ENCODE measurements around the gene IDH2. TPM values are rescaled to one million over a fixed set of nuclear protein-coding genes. Genes with fewer than 3 reads are reported as not detected.
"Not testable (repeated sequence)": the region's sequence is repeated elsewhere in the genome, so short reads cannot be mapped to it uniquely, and the experiment has no call there.

Gene IDH2
- polyA plus RNA-seq, 1 donor from 2014 or later = 84.7 TPM

GRCh38 chr15:90149609-90150340, 47.5 kb upstream of the IDH2 start:
- Histone ChIP-seq H3K4me2 (ENCODE audit: low read length) (no peak overlapping the region), H3K36me3 (ENCODE audit: insufficient read depth, low read length) (no peaks in the 10 kb centered on the region), H3K9me2 (ENCODE audit: insufficient read depth, low read length) (no peaks in the 10 kb centered on the region), H3K79me2 (replicated peaks; ENCODE audit: insufficient read depth, low read length) (no peaks in the 10 kb centered on the region), H3F3A (ENCODE audit: insufficient read depth, low read length, poor library complexity, severe bottlenecking) (no peaks in the 10 kb centered on the region), H3K4me3 (ENCODE audit: low read length) (no peak overlapping the region), H2AFZ (ENCODE audit: low read depth, low read length) (no peak overlapping the region), H3K9me3 (ENCODE audit: low read length) (no peaks in the 10 kb centered on the region), H3K9ac (ENCODE audit: low read length) (no peak overlapping the region), H3K27me3 (ENCODE audit: insufficient read depth, low read depth, low read length) (no peaks in the 10 kb centered on the region), H4K20me1 (ENCODE audit: insufficient read depth) (no peaks in the 10 kb centered on the region), H3K27ac (ENCODE audit: low read length) (no peak overlapping the region)
- TF ChIP-seq POLR2AphosphoS5 (IDR thresholded peaks at IDR 0.05) (no peak), EZH2 (IDR thresholded peaks at IDR 0.05; ENCODE audit: borderline replicate concordance, insufficient read depth, low read length, poor library complexity, severe bottlenecking) (no peak), SMC3 (conservative IDR thresholded peaks at IDR 0.05; ENCODE audit: poor library complexity) (no peak), MXI1 (conservative IDR thresholded peaks at IDR 0.05; ENCODE audit: poor library complexity, severe bottlenecking) (no peak), TAF1 (IDR thresholded peaks at IDR 0.05; ENCODE audit: low read depth) (no peak), CTCF (IDR thresholded peaks at IDR 0.05; ENCODE audit: poor library complexity, severe bottlenecking) (no peak), RAD21 (conservative IDR thresholded peaks at IDR 0.05) (no peak), REST (IDR thresholded peaks at IDR 0.05; ENCODE audit: borderline replicate concordance) (no peak), EP300 (conservative IDR thresholded peaks at IDR 0.05; ENCODE audit: poor library complexity, severe bottlenecking) (no peak)

- H3K36me3 ChIP-seq (ENCODE audit: insufficient read depth, low read length); H3K27ac ChIP-seq (ENCODE audit: low read length); H3K9ac ChIP-seq (ENCODE audit: low read length); H3F3A ChIP-seq (ENCODE audit: insufficient read depth, low read length, poor library complexity, severe bottlenecking); H3K9me3 ChIP-seq (ENCODE audit: low read length); H2AFZ ChIP-seq (ENCODE audit: low read depth, low read length); H4K20me1 ChIP-seq (ENCODE audit: insufficient read depth); H3K4me2 ChIP-seq (ENCODE audit: low read length); H3K9me2 ChIP-seq (ENCODE audit: insufficient read depth, low read length); H3K4me3 ChIP-seq (ENCODE audit: low read length); H3K79me2 ChIP-seq (replicated peaks; ENCODE audit: insufficient read depth, low read length); H3K27me3 ChIP-seq (ENCODE audit: insufficient read depth, low read depth, low read length): not testable (repeated sequence)
These were observed 44.0 kb upstream of the IDH2 start for GRCh38 chr15:90146198-90146761.

All from neural cell (in vitro differentiated cells).